Measurements from ENCODE around the gene FAM199X. TPM values are rescaled to one million over a fixed set of nuclear protein-coding genes. Genes with fewer than 3 reads are reported as not detected.

Gene FAM199X
- polyA plus RNA-seq, 1 experiment, result 7.1 TPM

- H3K9me3 ChIP-seq (ENCODE audit: control insufficient read depth, insufficient read depth, low read length), result no peaks in the 10 kb centered on the region
- ChIA-PET POLR2A (interaction anchor here (0.6 kb wide), 1 partner anchor 19 kb away, joined by 4 read pairs; the partner anchor contains the start of gene SLC25A53), CTCF (interaction anchor here (0.8 to 3.2 kb wide), 7 partner anchors 13 to 293 kb away, joined by 3 to 35 read pairs (median 16); partner anchors contain the start of genes FAM199X, SLC25A53 and ZCCHC18)
- no peaks in the 10 kb centered on the region for H3K27me3 ChIP-seq (ENCODE audit: control insufficient read depth, insufficient read depth, low read length)
- TF ChIP-seq CTCF (IDR thresholded peaks at IDR 0.05; ENCODE audit: low read depth, low read length), result no peak
- no peak overlapping the region for H3K4me3 ChIP-seq (ENCODE audit: low read depth, low read length)
- no peak for DNase-seq (ENCODE audit: low read depth, low spot score)
- H3K27ac ChIP-seq (ENCODE audit: low read depth, low read length), result no peak overlapping the region
Measured at GRCh38 chrX:104137496-104137895, 28.8 kb upstream of the FAM199X start.

- no peaks in the 10 kb centered on the region for H3K9me3 ChIP-seq (ENCODE audit: control insufficient read depth, insufficient read depth, low read length)
- DNase-seq (ENCODE audit: low read depth, low spot score), result no peak
- CTCF ChIA-PET, result interaction anchor here (0.9 kb wide), 1 partner anchor 28 kb away, joined by 4 read pairs; no protein-coding TSS in a partner anchor
- POLR2A ChIA-PET, result no interaction called here
- H3K4me3 ChIP-seq (ENCODE audit: low read depth, low read length), result no peak overlapping the region
- no peak for TF ChIP-seq CTCF (IDR thresholded peaks at IDR 0.05; ENCODE audit: low read depth, low read length)
- H3K27me3 ChIP-seq (ENCODE audit: control insufficient read depth, insufficient read depth, low read length), result no peaks in the 10 kb centered on the region
- no peak overlapping the region for H3K27ac ChIP-seq (ENCODE audit: low read depth, low read length)
Measured at GRCh38 chrX:104141087-104141760, 25.0 kb upstream of the FAM199X start.

GRCh38 chrX:104151037-104151436 lies 15.2 kb upstream of the FAM199X start:
- TF ChIP-seq CTCF (IDR thresholded peaks at IDR 0.05; ENCODE audit: low read depth, low read length), result no peak
- POLR2A ChIA-PET, result no interaction called here
- Histone ChIP-seq H3K27ac (ENCODE audit: low read depth, low read length) (no peak overlapping the region), H3K9me3 (ENCODE audit: control insufficient read depth, insufficient read depth, low read length) (no peaks in the 10 kb centered on the region), H3K27me3 (ENCODE audit: control insufficient read depth, insufficient read depth, low read length) (no peaks in the 10 kb centered on the region), H3K4me3 (ENCODE audit: low read depth, low read length) (no peak overlapping the region)
- CTCF ChIA-PET, result interaction anchor here (0.8 kb wide), 1 partner anchor 45 kb away, joined by 7 read pairs; no protein-coding TSS in a partner anchor
- DNase-seq (ENCODE audit: low read depth, low spot score), result no peak

- CTCF ChIA-PET, result interaction anchor here (0.7 to 1.7 kb wide), 5 partner anchors 9 to 154 kb away, joined by 3 to 8 read pairs (median 3); partner anchors contain the start of gene FAM199X
- Histone ChIP-seq H3K9me3 (ENCODE audit: control insufficient read depth, insufficient read depth, low read length) (no peaks in the 10 kb centered on the region), H3K27ac (ENCODE audit: low read depth, low read length) (peak within 1 kb of the TSS; percentile 80), H3K4me3 (ENCODE audit: low read depth, low read length) (peak within 1 kb of the TSS; percentile 64), H3K27me3 (ENCODE audit: control insufficient read depth, insufficient read depth, low read length) (no peaks in the 10 kb centered on the region)
- peak; percentile 20 for DNase-seq (ENCODE audit: low read depth, low spot score)
- POLR2A ChIA-PET, result interaction anchor here (0.7 to 1.6 kb wide), 7 partner anchors 9 to 571 kb away, joined by 3 to 22 read pairs (median 4); partner anchors contain the start of genes FAM199X and TCEAL4
- no peak for TF ChIP-seq CTCF (IDR thresholded peaks at IDR 0.05; ENCODE audit: low read depth, low read length)
Measured at GRCh38 chrX:104156630-104157529, 9.4 kb upstream of the FAM199X start, which contains the start of gene SLC25A53. SLC25A53 (minus strand) TSS chrX:104157009; CDS start chrX:104105257, 51,752 bp downstream.
